DND-41 (cell line): ENCODE results near the gene MED6.
A peak's percentile ranks its signal among the peaks of the same experiment; 100 is the strongest.

Experiments
- ATAC-seq: fragments of 200-7000 bp; cut with Tn5 transposase; 3 replicates; pipeline ENCODE4 v1.9.1; 2021; ENCODE audit warnings: low read depth; ENCODE audit not compliant: insufficient read depth
- DNase-seq: peaks from one replicate; pipeline ENCODE4 v3.0.0-alpha.2; 2020
- H2AFZ ChIP-seq: 2 replicates; pipeline ENCODE4 v1.6.0; 2012; ENCODE audit warnings: low read depth, low read length
- H3K27ac ChIP-seq: 2 replicates; pipeline ENCODE4 v1.5.1; 2012; ENCODE audit warnings: low read length, inconsistent platforms
- H3K27me3 ChIP-seq: fragments of 200-600 bp; sonication (generic); 2 replicates; pipeline ENCODE4 v1.6.0; 2012; ENCODE audit warnings: low read length, mild to moderate bottlenecking, inconsistent platforms; ENCODE audit not compliant: insufficient read depth, poor library complexity
- H3K36me3 ChIP-seq: 2 replicates; pipeline ENCODE4 v1.5.1; 2012; ENCODE audit warnings: low read length, inconsistent platforms; ENCODE audit not compliant: insufficient read depth
- H3K4me1 ChIP-seq: 2 replicates; pipeline ENCODE4 v1.5.1; 2012; ENCODE audit warnings: mild to moderate bottlenecking, low read length; ENCODE audit not compliant: insufficient read depth
- H3K4me2 ChIP-seq: 2 replicates; pipeline ENCODE4 v1.6.0; 2012; ENCODE audit warnings: mild to moderate bottlenecking, moderate library complexity, low read length, inconsistent platforms; ENCODE audit not compliant: insufficient read depth
- H3K4me3 ChIP-seq, 2 experiments: fragments of 200-600 bp in 1 of 2; shearing (Covaris generic) in 1 of 2; 2 replicates each; pipeline ENCODE4 v1.5.1; 2012 to 2016; ENCODE audit warnings: inconsistent platforms in 2 of 2, low read length in 2 of 2, mild to moderate bottlenecking in 2 of 2, low read depth in 1 of 2, moderate library complexity in 1 of 2
- H3K79me2 ChIP-seq: 2 replicates; pipeline ENCODE4 v1.6.0; 2012; ENCODE audit warnings: low read length, inconsistent platforms; ENCODE audit not compliant: insufficient read depth
- H3K9ac ChIP-seq: 2 replicates; pipeline ENCODE4 v1.6.0; 2012; ENCODE audit warnings: low read depth, mild to moderate bottlenecking, inconsistent platforms, low read length, moderate library complexity
- H3K9me3 ChIP-seq: 2 replicates; pipeline ENCODE4 v1.5.1; 2012; ENCODE audit warnings: low read length, moderate library complexity, mild to moderate bottlenecking, inconsistent platforms; ENCODE audit not compliant: insufficient read depth, severe bottlenecking
- H4K20me1 ChIP-seq: 2 replicates; pipeline ENCODE4 v1.6.0; 2012; ENCODE audit warnings: low read length; ENCODE audit not compliant: insufficient read depth
- CTCF ChIP-seq: IDR thresholded peaks from 2 replicates; pipeline ENCODE4 v1.5.1; 2012; ENCODE audit warnings: borderline replicate concordance, low read length, moderate library complexity, mild to moderate bottlenecking; ENCODE audit not compliant: poor library complexity, severe bottlenecking; ENCODE audit errors: extremely low read depth
- EZH2 ChIP-seq: IDR thresholded peaks from 3 replicates; pipeline ENCODE4 v1.6.1; 2012; ENCODE audit warnings: borderline replicate concordance, low read depth, mild to moderate bottlenecking, moderate library complexity, low read length, inconsistent platforms; ENCODE audit not compliant: severe bottlenecking

Gene MED6

GRCh38 chr14:70599345-70599744, 1.1 kb downstream of the MED6 start:
- DNase-seq (no peak), ATAC-seq (no peak)
- H3K79me2 ChIP-seq: peaks cover 61% of the 10 kb centered on the region
- H3K4me3 ChIP-seq: peak overlapping the region; percentile 86 to 98; a peak in 3 of 4 replicates
- no peaks in the 10 kb centered on the region for H3K9me3 ChIP-seq
- H3K36me3 ChIP-seq: peaks cover 27% of the 10 kb centered on the region
- TF ChIP-seq EZH2: no peak
- no peak for TF ChIP-seq CTCF
- peaks cover 30% of the 10 kb centered on the region for H3K4me1 ChIP-seq
- peak overlapping the region; percentile 68 for H3K9ac ChIP-seq
- no peak overlapping the region for H2AFZ ChIP-seq
- H3K27ac ChIP-seq: no peak overlapping the region
- H3K4me2 ChIP-seq: peak overlapping the region; percentile 94
- H4K20me1 ChIP-seq: peaks cover 40% of the 10 kb centered on the region
- H3K27me3 ChIP-seq: no peaks in the 10 kb centered on the region

- TF ChIP-seq CTCF (no peak), EZH2 (no peak)
- Histone ChIP-seq H3K9ac (no peak overlapping the region), H3K27me3 (no peaks in the 10 kb centered on the region), H2AFZ (no peak overlapping the region), H3K36me3 (peaks cover 43% of the 10 kb centered on the region), H3K4me2 (no peak overlapping the region), H3K79me2 (peaks cover 67% of the 10 kb centered on the region), H3K9me3 (no peaks in the 10 kb centered on the region), H3K4me1 (peaks cover 30% of the 10 kb centered on the region), H3K4me3 (no peak overlapping the region), H3K27ac (no peak overlapping the region), H4K20me1 (peaks cover 40% of the 10 kb centered on the region)
- ATAC-seq (no peak), DNase-seq (no peak)
These were observed 2.7 kb downstream of the MED6 start for GRCh38 chr14:70597731-70598130.

- ATAC-seq (no peak), DNase-seq (no peak)
- H3K4me2 ChIP-seq: no peak overlapping the region
- TF ChIP-seq CTCF: no peak
- no peak for TF ChIP-seq EZH2
- no peak overlapping the region for H3K27ac ChIP-seq
- no peak overlapping the region for H3K9ac ChIP-seq
- peaks cover 62% of the 10 kb centered on the region for H3K36me3 ChIP-seq
- no peak overlapping the region for H2AFZ ChIP-seq
- no peak overlapping the region for H3K4me3 ChIP-seq
- H3K4me1 ChIP-seq: peaks cover 22% of the 10 kb centered on the region
- H4K20me1 ChIP-seq: peaks cover 43% of the 10 kb centered on the region
- no peaks in the 10 kb centered on the region for H3K27me3 ChIP-seq
- peaks cover 67% of the 10 kb centered on the region for H3K79me2 ChIP-seq
- no peaks in the 10 kb centered on the region for H3K9me3 ChIP-seq
These were observed 4.8 kb downstream of the MED6 start for GRCh38 chr14:70595443-70596185.

GRCh38 chr14:70594461-70594860, 6.0 kb downstream of the MED6 start:
- no peak for DNase-seq
- H3K36me3 ChIP-seq: peaks cover 72% of the 10 kb centered on the region

More at GRCh38 chr14:70594461-70594860, 6.0 kb downstream of the MED6 start:
- H3K9me3 ChIP-seq: no peaks in the 10 kb centered on the region
- no peak overlapping the region for H2AFZ ChIP-seq
- peaks cover 17% of the 10 kb centered on the region for H3K4me1 ChIP-seq
- no peaks in the 10 kb centered on the region for H3K27me3 ChIP-seq
- no peak overlapping the region for H3K4me3 ChIP-seq
- TF ChIP-seq CTCF: no peak
- no peak for TF ChIP-seq EZH2
- no peak overlapping the region for H3K27ac ChIP-seq
- peaks cover 57% of the 10 kb centered on the region for H3K79me2 ChIP-seq
- peaks cover 42% of the 10 kb centered on the region for H4K20me1 ChIP-seq
- no peak overlapping the region for H3K9ac ChIP-seq
- ATAC-seq: no peak
- no peak overlapping the region for H3K4me2 ChIP-seq
